ENCODE data around the gene PPP4R1. TPM values are rescaled to one million over a fixed set of nuclear protein-coding genes. Genes with fewer than 3 reads are reported as not detected.
A peak's percentile ranks its signal among the peaks of the same experiment; 100 is the strongest.

The PPP4R1 gene
- total and polyA plus RNA-seq, 10 donors: 11.3 to 135 (median 81.8) TPM

DNA sequence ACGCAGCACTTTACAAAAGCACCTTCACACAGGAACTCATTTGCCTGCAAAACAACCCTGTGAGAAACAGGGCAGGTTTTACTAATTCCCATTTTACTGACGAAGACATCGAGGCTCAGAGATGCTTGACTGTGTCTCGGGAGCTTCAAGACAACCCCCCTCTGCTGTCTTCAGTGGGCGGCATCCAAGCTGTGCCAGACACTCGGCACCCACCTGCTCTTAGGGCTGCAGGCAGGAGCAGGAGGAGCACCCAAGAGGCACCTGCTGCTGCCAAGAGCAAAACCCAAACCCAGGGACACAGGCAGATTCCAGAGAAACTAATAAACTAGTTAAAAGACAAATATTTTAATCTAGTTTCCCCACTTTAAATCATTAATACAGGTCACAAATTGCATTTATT, 67.9 kb downstream of the PPP4R1 start:
- H3K27me3 ChIP-seq (replicated peaks in 1 of 7): no peaks in the 10 kb centered on the region
- H3K36me3 ChIP-seq: peaks cover 0 to 72% (median 66%) of the 10 kb centered on the region in 6 donors
- no peak overlapping the region for H3K4me3 ChIP-seq
- no peak overlapping the region for H3K27ac ChIP-seq
- no peaks in the 10 kb centered on the region for H3K4me1 ChIP-seq
- 74 to 93% (median 86%) methylated on average over 6 of the region's 6 CpGs for WGBS, 5 donors
- DNase-seq: no peak
- intact Hi-C loops (cut with DNase I; ENCODE audit: low total_unique reads): no loop called here
- TF ChIP-seq, protein P1, sequence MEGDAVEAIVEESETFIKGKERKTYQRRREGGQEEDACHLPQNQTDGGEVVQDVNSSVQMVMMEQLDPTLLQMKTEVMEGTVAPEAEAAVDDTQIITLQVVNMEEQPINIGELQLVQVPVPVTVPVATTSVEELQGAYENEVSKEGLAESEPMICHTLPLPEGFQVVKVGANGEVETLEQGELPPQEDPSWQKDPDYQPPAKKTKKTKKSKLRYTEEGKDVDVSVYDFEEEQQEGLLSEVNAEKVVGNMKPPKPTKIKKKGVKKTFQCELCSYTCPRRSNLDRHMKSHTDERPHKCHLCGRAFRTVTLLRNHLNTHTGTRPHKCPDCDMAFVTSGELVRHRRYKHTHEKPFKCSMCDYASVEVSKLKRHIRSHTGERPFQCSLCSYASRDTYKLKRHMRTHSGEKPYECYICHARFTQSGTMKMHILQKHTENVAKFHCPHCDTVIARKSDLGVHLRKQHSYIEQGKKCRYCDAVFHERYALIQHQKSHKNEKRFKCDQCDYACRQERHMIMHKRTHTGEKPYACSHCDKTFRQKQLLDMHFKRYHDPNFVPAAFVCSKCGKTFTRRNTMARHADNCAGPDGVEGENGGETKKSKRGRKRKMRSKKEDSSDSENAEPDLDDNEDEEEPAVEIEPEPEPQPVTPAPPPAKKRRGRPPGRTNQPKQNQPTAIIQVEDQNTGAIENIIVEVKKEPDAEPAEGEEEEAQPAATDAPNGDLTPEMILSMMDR (IDR thresholded peaks at IDR 0.05 in 8 of 11, conservative IDR thresholded peaks at IDR 0.05 in 3 of 11): no peak
- no peaks in the 10 kb centered on the region for H3K9me3 ChIP-seq

DNA sequence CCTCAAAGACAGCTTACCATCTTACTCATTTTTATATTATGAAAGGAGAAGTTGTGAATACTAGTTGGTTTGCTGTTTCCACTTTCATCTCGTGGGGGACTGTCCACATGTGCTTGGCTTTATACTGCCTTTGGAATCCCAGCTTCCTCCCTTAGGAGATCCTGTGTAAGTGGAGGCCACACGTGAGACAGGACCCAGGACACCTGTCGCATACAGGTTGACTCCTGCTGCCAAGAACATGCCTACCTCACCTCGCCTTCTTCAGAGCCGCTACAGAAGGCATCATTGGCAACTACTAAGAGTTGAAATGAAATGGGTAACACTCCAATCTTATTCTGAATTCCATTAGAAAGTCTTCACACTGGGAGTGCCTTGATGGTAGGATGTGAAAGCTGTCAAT, 69.3 kb downstream of the PPP4R1 start:
- intact Hi-C loops (cut with DNase I; ENCODE audit: low total_unique reads): no loop called here
- no peaks in the 10 kb centered on the region for H3K27me3 ChIP-seq (replicated peaks in 1 of 7)
- H3K4me3 ChIP-seq: no peak overlapping the region
- WGBS, 5 donors: 77 to 85% (median 81%) methylated on average over 5 of the region's 5 CpGs
- peaks cover 0 to 64% (median 52%) of the 10 kb centered on the region in 6 donors for H3K36me3 ChIP-seq
- no peak for TF ChIP-seq POLR2AphosphoS5 (IDR thresholded peaks at IDR 0.05)
- TF ChIP-seq, protein P1 (IDR thresholded peaks at IDR 0.05 in 8 of 11, conservative IDR thresholded peaks at IDR 0.05 in 3 of 11): no peak
- no peak for TF ChIP-seq POLR2A (IDR thresholded peaks at IDR 0.05)
- H3K4me1 ChIP-seq: no peaks in the 10 kb centered on the region
- no peaks in the 10 kb centered on the region for H3K9me3 ChIP-seq
- no peak overlapping the region for H3K27ac ChIP-seq
- no peak for DNase-seq

DNA sequence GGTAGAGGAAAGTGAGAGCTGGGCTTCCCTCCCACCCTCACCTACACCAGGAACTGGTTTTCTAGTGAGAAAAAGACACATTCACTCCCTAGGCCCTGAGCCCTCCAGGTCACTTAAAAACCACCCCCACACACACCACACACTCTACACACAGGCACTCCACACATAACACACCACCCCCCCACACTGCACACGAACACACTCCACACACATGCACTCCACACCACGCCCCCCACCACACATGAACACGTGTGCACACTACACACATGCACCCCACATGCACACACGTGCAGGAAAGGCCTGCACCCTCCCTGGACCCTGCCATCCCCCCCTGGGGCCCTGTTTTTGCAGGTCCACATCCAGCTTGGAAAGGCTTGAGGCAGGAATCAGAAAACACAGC, 71.4 kb downstream of the PPP4R1 start:
- 71 to 88% (median 86%) methylated on average over 4 of the region's 4 CpGs for WGBS, 5 donors
- H3K4me1 ChIP-seq: no peaks in the 10 kb centered on the region

DNA sequence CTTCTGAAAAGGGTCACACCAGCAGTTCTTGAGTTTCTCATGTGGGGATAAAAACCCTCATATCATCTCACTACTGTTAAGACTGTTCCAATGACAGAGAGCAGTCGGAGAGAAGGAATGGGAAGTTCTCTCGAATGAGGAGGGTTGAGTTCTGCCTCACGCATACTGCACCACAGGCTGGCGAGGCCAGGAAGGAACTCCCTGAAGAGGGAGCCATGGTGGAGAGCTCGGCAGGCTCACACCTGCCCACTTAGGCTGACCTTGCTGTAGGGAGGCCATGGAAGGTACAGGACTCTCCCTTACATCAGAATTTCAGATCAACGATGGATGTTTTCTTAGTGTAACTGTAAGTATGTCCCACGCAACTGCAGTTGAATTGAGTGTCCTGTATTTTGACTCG, 74.4 kb downstream of the PPP4R1 start:
- no peaks in the 10 kb centered on the region for H3K9me3 ChIP-seq
- TF ChIP-seq POLR2A (IDR thresholded peaks at IDR 0.05) (no peak), POLR2AphosphoS5 (IDR thresholded peaks at IDR 0.05) (no peak)
- TF ChIP-seq, protein P1 (IDR thresholded peaks at IDR 0.05 in 8 of 11, conservative IDR thresholded peaks at IDR 0.05 in 3 of 11): no peak
- H3K4me1 ChIP-seq: no peaks in the 10 kb centered on the region
- intact Hi-C loops (cut with DNase I; ENCODE audit: low total_unique reads): no loop called here
- peaks cover 0 to 60% (median 41%) of the 10 kb centered on the region in 6 donors for H3K36me3 ChIP-seq
- DNase-seq: no peak
- no peaks in the 10 kb centered on the region for H3K27me3 ChIP-seq (replicated peaks in 1 of 7)
- no peak overlapping the region for H3K27ac ChIP-seq
- H3K4me3 ChIP-seq: no peak overlapping the region
- 83 to 92% (median 87%) methylated on average over 8 of the region's 8 CpGs for WGBS, 5 donors

More for the DNA sequence above, 71.4 kb downstream of the PPP4R1 start:
- TF ChIP-seq POLR2A (IDR thresholded peaks at IDR 0.05): no peak
- peak in 1 of 3 donors; percentile 5 for TF ChIP-seq POLR2AphosphoS5 (IDR thresholded peaks at IDR 0.05)
- no peaks in the 10 kb centered on the region for H3K27me3 ChIP-seq (replicated peaks in 1 of 7)
- no peak overlapping the region for H3K4me3 ChIP-seq
- no peaks in the 10 kb centered on the region for H3K9me3 ChIP-seq
- no peak for DNase-seq
- H3K36me3 ChIP-seq: peaks cover 0 to 64% (median 49%) of the 10 kb centered on the region in 6 donors
- intact Hi-C loops (cut with DNase I; ENCODE audit: low total_unique reads): no loop called here
- no peak overlapping the region for H3K27ac ChIP-seq

DNA sequence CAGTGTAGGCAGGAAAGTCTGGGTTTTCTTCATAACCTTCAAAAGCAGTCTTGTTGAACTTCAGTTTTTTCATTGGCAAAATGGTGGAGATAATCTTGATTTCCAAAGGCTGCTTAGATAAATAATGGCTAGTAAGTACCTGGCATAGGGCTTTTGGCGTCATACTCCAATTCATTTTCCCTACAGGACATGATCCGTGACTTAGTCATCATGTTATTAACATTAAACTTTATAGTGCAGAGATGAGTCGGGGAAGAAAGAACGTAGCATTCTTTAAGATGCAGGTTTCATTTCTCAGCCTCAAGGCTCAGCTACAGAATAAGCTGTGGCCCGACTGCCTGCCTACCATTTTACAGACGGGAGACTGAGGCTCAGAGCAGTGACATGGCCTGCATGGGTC, 75.1 kb downstream of the PPP4R1 start:
- TF ChIP-seq POLR2A (IDR thresholded peaks at IDR 0.05): no peak
- TF ChIP-seq, protein P1 (IDR thresholded peaks at IDR 0.05 in 8 of 11, conservative IDR thresholded peaks at IDR 0.05 in 3 of 11): no peak
- 92 to 98% (median 95%) methylated on average over 6 of the region's 6 CpGs for WGBS, 5 donors
- Histone ChIP-seq H3K27me3 (replicated peaks in 1 of 7) (no peaks in the 10 kb centered on the region), H3K36me3 (peaks cover 0 to 60% (median 46%) of the 10 kb centered on the region in 6 donors), H3K9me3 (no peaks in the 10 kb centered on the region), H3K4me3 (no peak overlapping the region), H3K27ac (no peak overlapping the region), H3K4me1 (no peaks in the 10 kb centered on the region)
- intact Hi-C loops (cut with DNase I; ENCODE audit: low total_unique reads): no loop called here
- no peak for DNase-seq

All from spleen (tissue), 11 donors.